NCI-H345 (cell line): ENCODE data around the gene TRIM54.
"Not testable (repeated sequence)": the region's sequence is repeated elsewhere in the genome, so short reads cannot be mapped to it uniquely, and the experiment has no call there.

ENCODE experiments used
- DNase-seq: peaks from one replicate; lab custom pipeline; 2025; lab: John Stamatoyannopoulos, UW

Gene TRIM54

DNA sequence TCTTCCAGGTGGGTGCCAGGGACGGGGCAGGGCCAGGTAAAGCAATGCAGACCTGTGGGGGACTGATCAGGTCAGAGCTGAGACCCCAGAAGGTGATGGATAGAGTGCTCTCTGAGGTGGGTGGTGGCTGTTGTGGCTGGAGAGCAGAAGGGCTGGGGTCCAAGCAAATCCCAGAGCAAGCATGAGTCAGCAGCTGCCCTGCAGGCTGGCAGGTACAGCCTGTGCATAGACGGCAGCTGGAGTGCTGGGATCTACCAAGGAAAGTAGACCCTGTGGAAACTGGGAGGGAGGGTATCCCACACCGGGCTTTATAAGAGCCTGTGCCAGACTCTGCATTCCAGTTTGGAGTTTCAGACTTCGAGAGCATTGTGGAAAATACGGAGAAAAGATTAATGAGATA, 663 bp downstream of the TRIM54 start:
- DNase-seq: no peak

DNA sequence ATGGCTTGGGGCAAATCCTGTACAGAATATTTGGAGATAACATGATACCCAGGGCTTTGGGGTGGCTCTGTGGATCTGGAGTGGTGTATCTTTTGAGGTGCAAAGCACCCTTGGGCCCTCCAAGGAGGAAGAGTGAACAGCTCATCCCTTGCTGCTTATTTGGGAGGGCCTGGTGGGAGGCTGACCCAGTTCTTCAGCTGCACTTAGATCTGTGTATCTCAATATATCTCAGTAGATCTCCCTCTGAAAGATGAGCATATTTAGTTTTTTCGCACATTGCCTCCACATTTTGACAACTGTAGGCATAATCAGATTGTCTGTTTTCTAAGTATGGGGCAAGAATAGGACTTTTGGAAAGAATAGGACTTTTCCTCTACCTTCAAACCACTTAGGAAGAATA, 2.8 kb downstream of the TRIM54 start:
- no peak for DNase-seq

DNA sequence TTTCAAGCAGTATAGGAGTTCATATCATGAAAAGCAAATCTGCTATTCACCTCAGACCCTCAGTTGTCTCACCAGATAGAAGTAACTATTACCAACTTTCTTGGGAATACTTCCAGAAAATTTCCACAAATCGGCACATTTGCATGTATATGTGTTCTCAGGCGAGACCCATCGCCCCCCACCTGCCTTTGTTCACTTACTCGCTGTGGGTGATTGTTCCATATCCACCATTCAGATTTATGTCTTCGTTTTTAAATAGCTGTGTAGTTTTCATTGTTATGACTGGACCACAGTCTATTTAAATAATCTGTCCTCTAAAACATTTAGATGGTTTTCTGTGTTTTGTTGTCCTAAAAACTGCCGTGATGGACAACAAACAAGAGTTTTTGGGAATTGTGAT, 3.3 kb downstream of the TRIM54 start:
- DNase-seq: no peak

DNA sequence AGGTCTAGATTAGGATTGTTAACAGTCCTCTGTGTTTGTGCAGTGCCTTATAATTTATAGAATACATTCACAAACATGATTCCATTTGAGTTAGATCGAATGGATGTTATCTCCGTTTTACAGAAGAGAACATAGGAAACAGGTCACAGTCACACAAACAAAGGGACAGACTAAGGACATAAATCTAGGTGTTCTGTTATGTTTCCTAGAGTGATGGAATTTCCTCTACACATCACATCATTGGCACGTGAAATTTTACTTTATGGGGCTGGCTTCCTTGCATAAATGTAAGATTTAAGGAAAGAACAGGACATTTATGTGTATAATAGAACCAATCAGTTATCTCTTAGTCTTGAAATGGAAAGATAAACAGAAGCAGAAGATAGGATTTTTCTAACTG, 6.4 kb downstream of the TRIM54 start:
- DNase-seq: no peak

DNA sequence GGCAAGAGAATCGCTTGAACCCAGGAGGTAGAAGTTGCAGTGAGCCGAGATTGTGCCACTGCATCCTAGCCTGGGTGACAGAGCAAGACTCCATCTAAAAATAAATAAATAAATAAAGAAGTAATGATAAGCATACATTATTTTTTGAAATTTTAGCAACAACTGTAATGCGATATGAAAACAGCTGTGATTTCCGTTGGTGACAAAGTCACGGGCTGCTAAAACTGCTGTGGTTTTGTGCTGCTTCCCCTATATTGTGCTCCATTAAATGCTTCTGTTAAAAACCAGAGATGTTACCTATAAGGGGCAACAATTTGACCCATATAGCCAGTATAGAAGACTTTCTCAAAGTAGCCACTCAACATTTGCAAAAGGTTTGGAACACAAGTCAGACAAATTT, 8.3 kb downstream of the TRIM54 start:
- no peak for DNase-seq

DNA sequence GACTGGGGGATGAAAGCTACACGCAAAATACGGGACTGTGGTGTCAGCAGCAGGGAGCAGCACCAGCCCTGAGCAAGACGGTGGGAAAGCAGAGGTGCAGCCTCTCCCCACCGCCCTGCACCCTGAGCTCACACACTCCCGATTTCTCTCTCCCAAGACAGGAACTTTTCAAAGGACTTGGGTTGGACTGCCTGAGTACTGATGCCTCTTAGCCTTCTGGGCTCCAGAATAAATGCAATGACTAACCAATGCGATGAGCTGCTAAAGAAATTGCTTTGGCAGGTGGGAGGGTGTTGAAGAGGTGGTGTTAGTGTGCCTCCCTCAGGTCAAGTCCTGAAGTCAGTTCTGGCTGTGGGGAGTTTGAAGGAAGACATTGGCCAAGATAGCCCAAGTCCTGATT, 9.6 kb downstream of the TRIM54 start:
- DNase-seq: no peak

DNA sequence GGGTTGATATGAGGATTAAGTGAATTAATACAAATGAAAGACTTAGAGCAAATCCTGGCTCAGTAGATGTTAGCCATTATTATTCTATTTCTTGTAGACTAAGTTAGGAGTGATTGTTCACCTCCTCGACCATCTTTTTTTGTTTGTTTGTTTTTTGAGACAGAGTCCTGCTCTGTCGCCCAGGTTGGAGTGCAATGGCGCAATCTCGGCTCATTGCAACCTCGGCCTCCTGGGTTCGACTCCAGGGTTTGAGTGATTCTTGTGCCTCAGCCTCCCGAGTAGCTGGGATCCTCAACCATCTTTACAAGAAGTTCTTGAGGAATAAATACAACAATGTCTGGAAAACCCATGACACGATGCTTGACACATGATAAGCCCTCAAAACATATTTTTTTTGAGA, 12.7 kb downstream of the TRIM54 start:
- DNase-seq: no peak

DNA sequence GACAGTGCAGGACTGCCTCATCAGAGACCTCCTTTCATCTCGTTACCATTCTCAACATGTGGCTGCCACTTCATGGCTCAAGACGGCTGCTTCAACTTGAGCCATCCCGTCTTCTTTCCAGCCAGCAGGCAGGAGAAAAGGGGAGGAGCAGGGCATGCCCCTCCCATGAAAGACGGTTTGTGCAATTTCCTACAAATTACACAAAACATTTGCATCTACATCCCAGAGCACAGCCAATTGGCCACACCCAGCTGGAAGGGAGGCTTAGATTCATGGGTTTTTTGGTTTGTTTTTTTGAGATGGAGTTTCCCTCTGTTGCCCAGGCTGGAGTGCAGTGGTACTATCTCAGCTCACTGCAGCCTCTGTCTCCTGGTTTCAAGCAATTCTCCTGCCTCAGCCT, 14.3 kb downstream of the TRIM54 start:
- DNase-seq: no peak

DNA sequence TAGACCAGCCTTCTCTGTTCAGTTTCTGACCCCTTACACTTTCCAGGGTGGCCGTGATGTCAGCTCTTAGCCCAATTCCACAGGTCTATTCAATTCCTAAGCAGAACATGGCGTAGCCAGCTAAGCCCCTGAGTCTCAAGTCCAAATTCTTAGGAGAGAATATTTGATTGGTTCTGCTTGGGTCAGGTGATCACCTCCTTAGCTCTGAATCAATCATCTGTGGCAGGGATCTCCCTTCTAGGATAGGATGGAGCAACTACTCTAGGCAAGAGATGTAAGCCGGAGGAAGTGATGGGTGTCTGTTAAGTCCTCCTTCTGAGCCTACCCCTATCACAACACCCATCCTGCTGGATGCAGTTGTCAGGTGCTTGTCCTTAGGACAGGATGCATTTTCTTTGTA, 15.0 kb downstream of the TRIM54 start:
- DNase-seq: no peak

DNA sequence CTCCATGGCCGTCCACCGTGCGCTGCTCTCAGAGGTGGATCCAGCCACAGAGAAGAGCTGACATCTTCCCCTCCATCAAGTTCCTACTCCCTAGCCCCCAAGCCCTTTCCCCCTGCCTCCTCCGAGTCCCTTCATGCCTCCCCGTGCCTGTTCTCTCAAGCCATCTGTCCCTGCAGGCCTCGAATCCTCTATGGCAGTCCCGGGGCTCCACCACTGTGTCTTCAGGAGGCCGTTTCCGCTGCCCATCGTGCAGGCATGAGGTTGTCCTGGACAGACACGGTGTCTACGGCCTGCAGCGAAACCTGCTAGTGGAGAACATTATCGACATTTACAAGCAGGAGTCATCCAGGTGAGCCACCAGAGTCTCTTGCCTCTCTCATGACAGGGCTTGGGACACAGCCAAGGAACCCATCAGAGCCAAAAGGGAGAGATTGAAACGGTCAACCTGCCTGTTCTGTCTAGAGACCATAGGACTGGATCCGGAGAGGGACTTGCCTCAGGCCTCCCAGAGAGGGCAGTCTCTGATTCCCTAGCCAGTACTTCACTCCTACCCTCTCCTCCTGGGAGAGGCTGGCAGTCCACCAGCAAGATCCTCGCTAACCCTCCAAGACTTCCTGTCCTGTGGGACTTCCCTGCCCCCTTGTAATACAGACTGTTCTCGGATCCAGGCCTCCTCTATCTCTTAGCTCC, 16.3 kb downstream of the TRIM54 start:
- DNase-seq: no peak

DNA sequence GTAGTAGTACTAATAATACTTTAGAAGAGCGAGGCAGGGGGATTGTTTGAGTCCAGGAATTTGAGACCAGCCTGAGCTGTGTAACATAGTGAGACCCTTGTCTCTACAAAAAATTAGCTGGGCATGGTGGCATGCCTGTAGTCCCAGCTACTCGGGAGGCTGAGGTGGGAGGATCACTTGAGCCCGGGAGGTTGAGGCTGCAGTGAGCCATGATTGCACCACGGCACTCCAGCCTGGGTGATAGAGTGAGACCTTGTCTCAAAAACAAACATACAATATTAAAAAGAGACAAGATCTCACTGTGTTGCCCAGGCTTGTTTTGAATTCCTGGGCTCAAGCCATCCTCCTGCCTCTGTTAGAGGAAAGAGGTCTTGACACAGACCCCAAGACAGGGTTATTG, 18.4 kb downstream of the TRIM54 start:
- not testable (repeated sequence) for DNase-seq

DNA sequence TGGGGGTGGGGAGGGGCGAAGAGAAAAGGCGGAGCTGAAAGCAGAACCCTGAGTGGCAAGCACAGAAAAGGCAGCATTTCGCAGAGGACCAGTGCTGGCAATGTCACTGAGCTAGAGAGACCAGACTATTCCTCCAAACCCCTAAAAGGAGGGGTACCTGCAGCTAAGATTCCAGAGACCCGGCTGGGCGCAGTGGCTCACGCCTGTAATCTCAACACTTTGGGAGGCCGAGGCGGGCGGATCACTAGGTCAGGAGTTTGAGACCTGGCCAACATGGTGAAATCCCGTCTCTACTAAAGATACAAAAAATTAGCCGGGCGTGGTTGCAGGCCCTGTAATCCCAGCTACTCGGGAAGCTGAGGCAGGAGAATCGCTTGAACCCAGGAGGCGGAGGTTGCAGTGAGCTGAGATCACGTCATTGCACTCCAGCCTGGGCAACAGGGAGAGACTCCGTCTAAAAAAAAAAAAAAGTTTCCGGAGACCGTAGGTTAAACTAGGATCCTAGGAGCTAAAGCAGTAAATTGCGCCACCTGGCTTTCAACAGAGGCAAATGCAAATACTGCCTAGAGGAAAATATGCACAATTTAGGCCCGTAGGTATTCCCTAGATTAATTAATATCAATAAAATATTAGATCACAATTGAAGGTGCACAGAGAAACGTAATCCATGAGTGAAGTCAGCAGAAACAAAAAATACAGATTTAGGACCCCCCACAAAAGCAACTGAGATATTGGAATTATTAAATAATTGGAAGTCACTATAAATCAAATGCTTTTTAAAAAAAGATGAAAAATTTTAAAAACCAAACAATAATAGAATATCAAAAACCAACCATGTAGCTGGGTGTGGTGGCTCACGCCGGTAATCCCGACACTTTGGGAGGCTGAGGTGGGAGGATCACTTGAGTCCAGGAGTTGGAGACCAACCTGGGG, 21.1 kb downstream of the TRIM54 start:
- DNase-seq: peak; percentile 83

DNA sequence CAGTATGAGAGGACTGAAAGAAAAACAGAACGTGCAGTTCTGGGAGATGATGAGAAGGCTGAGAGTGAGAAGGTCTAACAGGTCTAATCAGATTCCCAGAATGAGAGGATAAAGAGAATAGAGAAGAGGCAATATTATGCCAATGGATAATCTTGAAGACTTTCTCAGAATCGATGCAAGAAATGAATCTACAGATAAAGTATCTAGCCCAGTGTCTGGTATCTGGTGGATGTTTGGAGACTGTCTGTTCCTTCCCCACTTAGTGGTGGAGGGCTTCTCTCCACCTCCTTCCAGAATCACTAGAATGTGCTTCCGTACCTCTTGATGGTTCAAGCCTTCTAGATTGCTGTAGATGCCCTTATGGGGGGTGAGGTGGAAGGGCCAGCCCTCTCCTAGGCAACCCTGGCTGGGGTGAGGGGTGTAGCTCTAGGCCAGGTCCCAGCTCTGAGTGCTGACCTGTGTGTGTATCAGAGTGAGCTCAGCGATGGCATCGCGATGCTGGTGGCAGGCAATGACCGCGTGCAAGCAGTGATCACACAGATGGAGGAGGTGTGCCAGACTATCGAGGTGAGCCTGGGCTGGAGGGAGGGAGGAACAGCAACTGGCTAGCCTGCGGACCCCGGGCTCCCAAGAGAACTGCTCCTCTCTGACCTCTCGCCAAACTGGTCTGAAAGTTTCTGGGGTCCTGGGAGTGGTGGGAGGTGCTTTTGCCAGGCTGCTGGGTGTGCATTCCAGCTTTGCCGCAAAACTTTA, 22.4 kb downstream of the TRIM54 start:
- DNase-seq: no peak

DNA sequence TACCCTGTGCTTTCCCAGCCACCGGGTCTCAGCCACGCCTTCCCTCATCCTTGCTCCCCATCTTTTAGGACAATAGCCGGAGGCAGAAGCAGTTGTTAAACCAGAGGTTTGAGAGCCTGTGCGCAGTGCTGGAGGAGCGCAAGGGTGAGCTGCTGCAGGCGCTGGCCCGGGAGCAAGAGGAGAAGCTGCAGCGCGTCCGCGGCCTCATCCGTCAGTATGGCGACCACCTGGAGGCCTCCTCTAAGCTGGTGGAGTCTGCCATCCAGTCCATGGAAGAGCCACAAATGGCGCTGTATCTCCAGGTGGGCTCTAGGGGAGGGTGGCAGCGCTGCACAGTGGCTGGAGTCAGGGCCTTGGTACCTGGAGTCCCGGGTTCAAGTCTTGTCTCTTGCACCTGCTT, 23.3 kb downstream of the TRIM54 start:
- DNase-seq: no peak

DNA sequence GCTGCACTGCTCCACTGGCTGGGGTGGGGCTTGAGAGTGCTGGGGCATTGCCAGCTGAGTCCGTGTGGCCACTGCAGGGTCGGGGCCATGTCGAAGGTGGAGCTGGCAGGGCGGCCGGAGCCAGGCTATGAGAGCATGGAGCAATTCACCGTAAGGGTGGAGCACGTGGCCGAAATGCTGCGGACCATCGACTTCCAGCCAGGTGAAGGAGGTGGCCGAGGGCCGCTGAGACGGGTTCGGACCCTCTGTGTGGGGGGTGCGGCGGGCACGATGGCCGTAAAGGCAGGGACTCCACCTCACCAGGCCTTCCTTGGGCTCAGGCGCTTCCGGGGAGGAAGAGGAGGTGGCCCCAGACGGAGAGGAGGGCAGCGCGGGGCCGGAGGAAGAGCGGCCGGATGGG, 23.9 kb downstream of the TRIM54 start:
- no peak for DNase-seq

DNA sequence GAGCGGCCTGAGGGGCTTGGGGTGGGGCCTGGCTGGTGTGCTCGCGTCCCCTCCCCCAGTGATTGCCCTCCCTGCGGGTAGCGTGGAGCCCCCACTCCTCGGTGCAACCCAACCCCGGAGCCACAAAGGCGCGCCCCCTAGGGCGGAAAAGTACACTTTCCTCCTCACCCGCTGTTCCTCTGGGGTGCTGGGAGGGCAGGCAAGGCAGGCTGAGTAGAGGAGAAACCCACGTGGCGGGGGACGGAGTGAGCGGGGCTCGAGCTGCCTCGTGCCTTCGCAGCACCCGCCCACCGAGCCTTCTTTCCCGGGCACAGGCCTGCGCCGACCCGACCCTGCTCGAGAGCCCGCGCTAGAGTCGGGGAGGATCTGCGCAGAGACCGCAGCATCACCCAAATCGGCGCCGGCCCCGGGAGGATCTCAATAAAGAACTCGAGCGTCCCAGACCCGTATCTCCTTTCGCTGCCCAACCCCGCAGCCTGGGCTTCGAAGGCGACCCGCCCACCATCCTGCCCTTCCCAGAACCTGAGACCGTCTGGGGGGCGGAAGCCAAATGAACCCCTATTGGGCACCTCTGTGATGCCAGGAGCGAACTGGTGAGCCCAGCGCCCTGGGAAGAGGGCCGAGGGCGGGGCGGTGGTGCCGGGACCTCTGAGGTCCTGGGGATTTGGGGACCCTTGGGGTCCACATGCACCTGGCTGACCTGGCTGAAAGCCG, 24.5 kb downstream of the TRIM54 start:
- DNase-seq: no peak

DNA sequence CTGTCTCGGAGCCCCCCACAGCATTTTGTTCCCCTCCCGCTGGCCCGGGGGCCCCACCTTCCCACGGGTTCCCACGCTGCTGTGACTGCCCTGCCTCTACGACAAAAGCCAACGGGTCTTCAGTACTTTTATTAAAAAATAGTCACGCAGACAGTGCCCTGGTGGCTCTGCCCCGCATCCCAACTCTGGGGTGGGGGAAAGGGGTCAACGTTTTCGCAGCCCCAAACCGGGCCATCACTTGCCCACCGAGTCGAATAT, 25.0 kb downstream of the TRIM54 start:
- no peak for DNase-seq

DNA sequence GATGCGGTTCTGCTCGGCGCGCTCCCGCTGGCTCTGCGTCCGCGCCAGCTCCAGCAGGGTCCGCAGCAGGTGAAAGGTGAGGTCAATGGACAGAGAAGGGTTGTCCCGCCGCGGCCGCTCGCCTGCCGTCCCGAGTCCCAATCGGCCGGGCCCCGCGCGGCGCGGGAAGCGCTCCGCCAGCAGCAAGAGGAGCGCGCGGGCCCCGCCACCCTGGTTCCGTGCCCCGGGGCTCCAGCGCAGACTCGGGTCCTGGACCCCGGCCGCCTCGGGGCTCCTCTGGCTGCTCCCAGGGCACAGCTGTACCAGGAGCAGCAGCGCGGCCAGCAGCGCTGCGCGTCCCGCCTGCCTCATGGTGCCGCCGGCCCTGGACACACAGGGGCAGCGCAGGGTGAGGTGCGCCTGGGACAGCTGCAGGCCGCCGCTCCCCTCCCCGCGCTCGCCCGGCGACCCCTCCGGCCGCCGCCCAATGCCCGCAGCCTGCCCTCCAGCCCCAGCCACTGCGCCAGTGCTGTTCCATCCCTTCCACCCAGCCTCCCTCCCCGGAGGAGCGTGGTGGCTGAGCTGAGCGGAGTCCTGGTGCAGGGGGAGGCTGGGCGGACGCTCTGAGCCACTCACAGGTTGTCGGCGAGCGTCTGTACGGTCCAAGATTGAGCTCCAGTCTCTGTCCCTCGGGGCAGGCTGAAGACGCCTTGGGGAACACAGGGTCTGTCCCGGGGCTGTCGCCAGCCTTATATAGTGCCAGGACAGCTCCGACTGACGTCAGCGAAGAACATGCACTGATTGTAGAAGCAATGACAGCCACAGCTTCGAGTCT, 25.5 kb downstream of the TRIM54 start:
- DNase-seq: no peak

DNA sequence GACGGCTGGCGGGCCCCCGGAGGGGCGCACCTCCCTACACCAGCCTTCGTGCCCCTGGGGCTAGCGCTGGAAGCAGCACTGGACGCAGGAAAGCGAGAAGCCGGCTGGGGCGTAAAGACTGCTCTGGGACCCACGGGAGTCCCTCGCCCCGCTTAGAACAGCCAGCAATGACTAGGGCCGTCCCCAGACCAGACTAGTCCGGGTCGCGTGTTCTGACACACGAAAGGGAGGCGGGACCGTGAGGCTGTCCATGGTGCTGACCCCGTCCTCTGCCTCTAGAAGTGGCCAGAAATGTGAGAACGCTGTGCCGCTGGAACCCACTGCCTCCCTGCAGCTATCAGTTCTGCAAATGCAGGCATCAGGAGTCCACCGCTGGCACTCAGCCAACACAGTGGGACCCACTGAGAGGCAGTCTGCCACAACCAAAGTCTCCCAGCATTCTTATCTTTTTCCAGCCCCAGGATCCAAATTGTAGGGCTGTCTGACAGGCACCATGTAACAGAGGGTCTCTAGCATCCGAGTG, 26.2 kb downstream of the TRIM54 start, which contains the start of gene UCN:
Gene UCN (minus strand): TSS at position 87 of the 523 bp plus-strand sequence. CDS start 550 bp downstream, outside the sequence.
- no peak for DNase-seq

DNA sequence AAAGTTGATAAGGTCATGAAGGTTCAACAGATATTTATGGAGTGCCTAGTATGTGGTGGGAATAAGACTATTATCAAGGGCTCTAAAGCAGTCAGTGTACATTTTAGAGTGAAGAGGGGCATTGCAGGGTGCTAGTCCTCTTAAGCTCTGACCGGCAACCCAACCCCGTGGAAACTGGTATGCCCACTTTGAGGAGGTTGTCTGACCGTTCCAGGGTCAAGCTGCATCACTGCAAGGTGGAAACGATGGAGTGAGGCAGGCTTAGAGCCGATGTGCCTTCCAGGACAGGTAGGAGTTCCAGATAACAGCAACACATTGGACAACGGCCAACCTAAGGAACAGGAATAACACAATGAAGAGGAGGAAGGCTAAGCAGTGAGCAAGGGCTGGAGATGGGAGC, 27.4 kb downstream of the TRIM54 start:
- no peak for DNase-seq

DNA sequence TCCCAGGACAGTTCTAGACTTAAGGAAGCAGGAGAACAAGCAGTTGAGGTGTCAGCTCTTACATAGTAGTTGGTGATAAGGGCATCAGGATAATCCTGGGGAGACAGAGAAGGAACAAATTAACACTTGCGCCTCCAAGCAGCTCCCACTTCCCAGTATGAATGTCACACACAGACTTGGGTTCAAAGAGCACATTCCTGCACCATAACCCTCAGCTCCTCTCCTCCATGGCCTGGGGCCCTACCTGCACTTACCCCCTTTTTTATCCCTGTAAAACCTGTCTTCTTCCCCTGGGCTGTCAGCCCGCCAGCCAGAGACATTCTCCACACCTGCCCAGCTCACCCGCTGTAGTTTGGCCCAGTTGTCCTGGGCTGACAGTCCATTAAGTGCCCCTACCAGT, 29.9 kb downstream of the TRIM54 start:
- no peak for DNase-seq
